Measurements from ENCODE around the gene GALNT9. TPM values are rescaled to one million over a fixed set of nuclear protein-coding genes. Genes with fewer than 3 reads are reported as not detected.

Gene GALNT9
- polyA plus RNA-seq, 2 of the 4 experiments (the other 2 are of a cell fraction), result 0.66 to 2.8 TPM

DNA sequence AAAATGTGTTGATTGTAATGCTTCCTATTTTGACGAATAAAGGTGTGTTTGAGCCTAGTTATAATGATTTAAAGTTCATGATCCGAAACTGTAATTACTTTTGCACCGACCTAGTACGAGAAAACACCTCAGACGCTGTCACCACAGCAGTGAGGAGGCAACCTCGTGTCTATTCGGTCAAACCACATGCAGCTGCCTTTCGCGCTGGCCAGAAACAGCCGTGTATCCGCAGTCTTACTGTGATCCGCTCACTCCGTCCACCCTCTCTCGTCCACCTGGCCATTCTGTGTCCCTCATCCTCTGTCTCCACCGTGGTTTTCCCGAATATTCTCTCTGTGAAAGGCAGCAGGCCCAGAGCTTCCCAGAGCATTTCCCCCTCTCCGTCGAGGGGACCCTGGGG, 118.1 kb downstream of the GALNT9 start (continued):
- TF ChIP-seq, protein P1, sequence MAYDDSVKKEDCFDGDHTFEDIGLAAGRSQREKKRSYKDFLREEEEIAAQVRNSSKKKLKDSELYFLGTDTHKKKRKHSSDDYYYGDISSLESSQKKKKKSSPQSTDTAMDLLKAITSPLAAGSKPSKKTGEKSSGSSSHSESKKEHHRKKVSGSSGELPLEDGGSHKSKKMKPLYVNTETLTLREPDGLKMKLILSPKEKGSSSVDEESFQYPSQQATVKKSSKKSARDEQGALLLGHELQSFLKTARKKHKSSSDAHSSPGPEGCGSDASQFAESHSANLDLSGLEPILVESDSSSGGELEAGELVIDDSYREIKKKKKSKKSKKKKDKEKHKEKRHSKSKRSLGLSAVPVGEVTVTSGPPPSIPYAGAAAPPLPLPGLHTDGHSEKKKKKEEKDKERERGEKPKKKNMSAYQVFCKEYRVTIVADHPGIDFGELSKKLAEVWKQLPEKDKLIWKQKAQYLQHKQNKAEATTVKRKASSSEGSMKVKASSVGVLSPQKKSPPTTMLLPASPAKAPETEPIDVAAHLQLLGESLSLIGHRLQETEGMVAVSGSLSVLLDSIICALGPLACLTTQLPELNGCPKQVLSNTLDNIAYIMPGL (CRISPR knock-in tag; IDR thresholded peaks at IDR 0.05; ENCODE audit: borderline replicate concordance), result no peak
- TF ChIP-seq, protein P2, sequence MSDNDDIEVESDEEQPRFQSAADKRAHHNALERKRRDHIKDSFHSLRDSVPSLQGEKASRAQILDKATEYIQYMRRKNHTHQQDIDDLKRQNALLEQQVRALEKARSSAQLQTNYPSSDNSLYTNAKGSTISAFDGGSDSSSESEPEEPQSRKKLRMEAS (IDR thresholded peaks at IDR 0.05), result no peak
- TF ChIP-seq, protein P3, sequence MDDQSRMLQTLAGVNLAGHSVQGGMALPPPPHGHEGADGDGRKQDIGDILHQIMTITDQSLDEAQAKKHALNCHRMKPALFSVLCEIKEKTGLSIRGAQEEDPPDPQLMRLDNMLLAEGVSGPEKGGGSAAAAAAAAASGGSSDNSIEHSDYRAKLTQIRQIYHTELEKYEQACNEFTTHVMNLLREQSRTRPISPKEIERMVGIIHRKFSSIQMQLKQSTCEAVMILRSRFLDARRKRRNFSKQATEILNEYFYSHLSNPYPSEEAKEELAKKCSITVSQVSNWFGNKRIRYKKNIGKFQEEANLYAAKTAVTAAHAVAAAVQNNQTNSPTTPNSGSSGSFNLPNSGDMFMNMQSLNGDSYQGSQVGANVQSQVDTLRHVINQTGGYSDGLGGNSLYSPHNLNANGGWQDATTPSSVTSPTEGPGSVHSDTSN (IDR thresholded peaks at IDR 0.05), result no peak

DNA sequence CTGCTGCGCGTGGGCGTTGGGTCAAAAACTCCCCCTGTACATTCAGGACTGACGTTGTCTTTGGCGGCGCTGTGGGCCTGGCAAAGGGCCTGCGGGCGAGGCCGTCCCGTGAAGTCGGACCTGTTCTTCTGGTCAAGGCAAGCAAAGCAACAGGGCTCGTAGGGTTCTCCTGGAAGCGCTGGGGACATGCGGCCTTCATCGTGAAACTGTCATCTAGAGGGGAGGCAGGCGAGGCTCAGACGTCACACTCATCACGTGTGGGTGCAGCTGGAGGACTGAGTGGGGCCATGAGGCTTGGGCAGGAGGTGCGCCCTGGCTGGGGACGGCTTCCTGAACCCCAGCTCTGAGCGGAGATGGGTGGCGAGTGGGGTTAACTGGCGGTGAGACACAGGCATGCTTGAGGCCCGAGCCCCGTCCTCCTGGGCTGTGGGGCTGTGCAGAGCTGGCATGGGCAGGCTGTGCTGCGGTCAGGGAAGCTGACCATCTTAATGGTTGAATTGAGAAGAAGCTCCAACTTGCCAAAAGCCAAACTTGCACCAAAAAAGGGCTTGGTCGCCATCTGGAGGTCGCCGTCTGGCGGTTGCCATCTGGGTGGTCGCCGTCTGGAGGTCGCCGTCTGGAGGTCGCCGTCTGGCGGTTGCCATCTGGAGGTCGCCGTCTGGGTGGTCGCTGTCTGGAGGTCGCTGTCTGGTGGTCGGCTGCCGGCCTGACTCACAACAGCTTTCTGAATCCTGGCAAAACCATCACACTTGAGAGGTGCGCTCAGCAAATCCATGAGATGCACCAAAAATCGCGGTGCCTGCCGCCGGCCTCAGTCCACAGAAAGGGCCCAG, 119.0 kb downstream of the GALNT9 start:
- POLR2A ChIA-PET, result no interaction called here
- H3K4me3 ChIP-seq, result no peak overlapping the region
- H3K9me3 ChIP-seq, result no peaks in the 10 kb centered on the region
- FAIRE-seq, result no peak
- 78% methylated on average over 44 of the region's 48 CpGs for WGBS (ENCODE audit: missing lambda C conversion rate)
- H3K4me1 ChIP-seq, result no peaks in the 10 kb centered on the region
- DNase-seq (ENCODE audit: low read depth in 1 of 2, low spot score in 1 of 2), result no peak
- H3K4me2 ChIP-seq, result no peak overlapping the region
- TF ChIP-seq KDM1A (IDR thresholded peaks at IDR 0.05; ENCODE audit: low read depth), result no peak
- no peak for TF ChIP-seq KDM5A (IDR thresholded peaks at IDR 0.05)
- TF ChIP-seq EHMT2 (IDR thresholded peaks at IDR 0.05; ENCODE audit: low read depth), result no peak
- TF ChIP-seq HDAC2 (IDR thresholded peaks at IDR 0.05), result no peak
- TF ChIP-seq HOXB13 (CRISPR knock-in tag; IDR thresholded peaks at IDR 0.05; ENCODE audit: low read depth), result no peak
- TF ChIP-seq, protein P4, sequence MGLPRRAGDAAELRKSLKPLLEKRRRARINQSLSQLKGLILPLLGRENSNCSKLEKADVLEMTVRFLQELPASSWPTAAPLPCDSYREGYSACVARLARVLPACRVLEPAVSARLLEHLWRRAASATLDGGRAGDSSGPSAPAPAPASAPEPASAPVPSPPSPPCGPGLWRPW (IDR thresholded peaks at IDR 0.05), result no peak
- TF ChIP-seq NPAS2 (CRISPR knock-in tag; IDR thresholded peaks at IDR 0.05; ENCODE audit: borderline replicate concordance), result no peak
- TF ChIP-seq JUN (IDR thresholded peaks at IDR 0.05), result no peak
- TF ChIP-seq, protein P5, sequence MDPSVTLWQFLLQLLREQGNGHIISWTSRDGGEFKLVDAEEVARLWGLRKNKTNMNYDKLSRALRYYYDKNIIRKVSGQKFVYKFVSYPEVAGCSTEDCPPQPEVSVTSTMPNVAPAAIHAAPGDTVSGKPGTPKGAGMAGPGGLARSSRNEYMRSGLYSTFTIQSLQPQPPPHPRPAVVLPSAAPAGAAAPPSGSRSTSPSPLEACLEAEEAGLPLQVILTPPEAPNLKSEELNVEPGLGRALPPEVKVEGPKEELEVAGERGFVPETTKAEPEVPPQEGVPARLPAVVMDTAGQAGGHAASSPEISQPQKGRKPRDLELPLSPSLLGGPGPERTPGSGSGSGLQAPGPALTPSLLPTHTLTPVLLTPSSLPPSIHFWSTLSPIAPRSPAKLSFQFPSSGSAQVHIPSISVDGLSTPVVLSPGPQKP (IDR thresholded peaks at IDR 0.05; ENCODE audit: low read depth, low read length), result no peak
- TF ChIP-seq ESRRA (IDR thresholded peaks at IDR 0.05; ENCODE audit: borderline replicate concordance, low read length), result no peak
- no peak for TF ChIP-seq POLR2AphosphoS2 (conservative IDR thresholded peaks at IDR 0.05; ENCODE audit: low read length)
- no peak for TF ChIP-seq HOXA7 (CRISPR knock-in tag; IDR thresholded peaks at IDR 0.05)
- TF ChIP-seq, protein P6, sequence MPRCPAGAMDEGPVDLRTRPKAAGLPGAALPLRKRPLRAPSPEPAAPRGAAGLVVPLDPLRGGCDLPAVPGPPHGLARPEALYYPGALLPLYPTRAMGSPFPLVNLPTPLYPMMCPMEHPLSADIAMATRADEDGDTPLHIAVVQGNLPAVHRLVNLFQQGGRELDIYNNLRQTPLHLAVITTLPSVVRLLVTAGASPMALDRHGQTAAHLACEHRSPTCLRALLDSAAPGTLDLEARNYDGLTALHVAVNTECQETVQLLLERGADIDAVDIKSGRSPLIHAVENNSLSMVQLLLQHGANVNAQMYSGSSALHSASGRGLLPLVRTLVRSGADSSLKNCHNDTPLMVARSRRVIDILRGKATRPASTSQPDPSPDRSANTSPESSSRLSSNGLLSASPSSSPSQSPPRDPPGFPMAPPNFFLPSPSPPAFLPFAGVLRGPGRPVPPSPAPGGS (IDR thresholded peaks at IDR 0.05), result no peak
- TF ChIP-seq ZFP36 (IDR thresholded peaks at IDR 0.05; ENCODE audit: borderline replicate concordance, partially characterized antibody), result no peak
- TF ChIP-seq, protein P7, sequence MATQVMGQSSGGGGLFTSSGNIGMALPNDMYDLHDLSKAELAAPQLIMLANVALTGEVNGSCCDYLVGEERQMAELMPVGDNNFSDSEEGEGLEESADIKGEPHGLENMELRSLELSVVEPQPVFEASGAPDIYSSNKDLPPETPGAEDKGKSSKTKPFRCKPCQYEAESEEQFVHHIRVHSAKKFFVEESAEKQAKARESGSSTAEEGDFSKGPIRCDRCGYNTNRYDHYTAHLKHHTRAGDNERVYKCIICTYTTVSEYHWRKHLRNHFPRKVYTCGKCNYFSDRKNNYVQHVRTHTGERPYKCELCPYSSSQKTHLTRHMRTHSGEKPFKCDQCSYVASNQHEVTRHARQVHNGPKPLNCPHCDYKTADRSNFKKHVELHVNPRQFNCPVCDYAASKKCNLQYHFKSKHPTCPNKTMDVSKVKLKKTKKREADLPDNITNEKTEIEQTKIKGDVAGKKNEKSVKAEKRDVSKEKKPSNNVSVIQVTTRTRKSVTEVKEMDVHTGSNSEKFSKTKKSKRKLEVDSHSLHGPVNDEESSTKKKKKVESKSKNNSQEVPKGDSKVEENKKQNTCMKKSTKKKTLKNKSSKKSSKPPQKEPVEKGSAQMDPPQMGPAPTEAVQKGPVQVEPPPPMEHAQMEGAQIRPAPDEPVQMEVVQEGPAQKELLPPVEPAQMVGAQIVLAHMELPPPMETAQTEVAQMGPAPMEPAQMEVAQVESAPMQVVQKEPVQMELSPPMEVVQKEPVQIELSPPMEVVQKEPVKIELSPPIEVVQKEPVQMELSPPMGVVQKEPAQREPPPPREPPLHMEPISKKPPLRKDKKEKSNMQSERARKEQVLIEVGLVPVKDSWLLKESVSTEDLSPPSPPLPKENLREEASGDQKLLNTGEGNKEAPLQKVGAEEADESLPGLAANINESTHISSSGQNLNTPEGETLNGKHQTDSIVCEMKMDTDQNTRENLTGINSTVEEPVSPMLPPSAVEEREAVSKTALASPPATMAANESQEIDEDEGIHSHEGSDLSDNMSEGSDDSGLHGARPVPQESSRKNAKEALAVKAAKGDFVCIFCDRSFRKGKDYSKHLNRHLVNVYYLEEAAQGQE (IDR thresholded peaks at IDR 0.05), result no peak
- no peak for TF ChIP-seq CBX2 (IDR thresholded peaks at IDR 0.05; ENCODE audit: borderline replicate concordance, low read depth)
- TF ChIP-seq CHD2 (IDR thresholded peaks at IDR 0.05; ENCODE audit: low read length, partially characterized antibody), result no peak
- TF ChIP-seq FOXS1 (CRISPR knock-in tag; IDR thresholded peaks at IDR 0.05), result no peak
- no peak for TF ChIP-seq RARB (CRISPR knock-in tag; IDR thresholded peaks at IDR 0.05)
- no peak for ATAC-seq
- H3K27ac ChIP-seq, result no peak overlapping the region
- CTCF ChIA-PET, result interaction anchor here (0.8 to 1.5 kb wide), 3 partner anchors 13 to 22 kb away, joined by 4 to 5 read pairs (median 5); no protein-coding TSS in a partner anchor

Data from A549 (cell line).